HG02884 (cell line): Measurements from ENCODE around the gene EMP1.
A peak's percentile ranks its signal among the peaks of the same experiment; 100 is the strongest.

ENCODE experiments used
- ATAC-seq: cut with Tn5 transposase; IDR thresholded peaks from one replicate; pipeline ENCODE4 v1.9.1; 2021; ENCODE audit warnings: mild to moderate bottlenecking, moderate library complexity; ENCODE audit not compliant: unreplicated experiment

Gene EMP1

GRCh38 chr12:13196130-13196921 is at the start of gene EMP1:
EMP1 (plus strand) TSS chr12:13196726; CDS start chr12:13211511, 14,785 bp downstream.
- ATAC-seq = peak; percentile 97

GRCh38 chr12:13147688-13148484 is 48.6 kb upstream of the EMP1 start:
- ATAC-seq = no peak

- no peak for ATAC-seq
These were observed 48.1 kb upstream of the EMP1 start for GRCh38 chr12:13148485-13148847.

GRCh38 chr12:13149411-13149810 is 47.1 kb upstream of the EMP1 start:
- no peak for ATAC-seq

GRCh38 chr12:13152281-13152680 is 44.2 kb upstream of the EMP1 start:
- no peak for ATAC-seq

- no peak for ATAC-seq
These were observed 43.8 kb upstream of the EMP1 start for GRCh38 chr12:13152756-13153155.

GRCh38 chr12:13153180-13153579 is 43.3 kb upstream of the EMP1 start:
- no peak for ATAC-seq

GRCh38 chr12:13154027-13154538 is 42.4 kb upstream of the EMP1 start:
- ATAC-seq = no peak

- no peak for ATAC-seq
These were observed 41.7 kb upstream of the EMP1 start for GRCh38 chr12:13154831-13155230.

GRCh38 chr12:13156277-13156676 is 40.2 kb upstream of the EMP1 start:
- no peak for ATAC-seq

- ATAC-seq = no peak
These were observed 35.4 kb upstream of the EMP1 start for GRCh38 chr12:13161172-13161571.

GRCh38 chr12:13162904-13163303 is 33.6 kb upstream of the EMP1 start:
- ATAC-seq = no peak

- ATAC-seq = no peak
These were observed 32.5 kb upstream of the EMP1 start for GRCh38 chr12:13163868-13164635.

- no peak for ATAC-seq
These were observed 31.5 kb upstream of the EMP1 start for GRCh38 chr12:13164921-13165616.

- ATAC-seq = no peak
These were observed 30.9 kb upstream of the EMP1 start for GRCh38 chr12:13165617-13166041.

- no peak for ATAC-seq
These were observed 29.3 kb upstream of the EMP1 start for GRCh38 chr12:13167226-13167625.

GRCh38 chr12:13167906-13168305 is 28.6 kb upstream of the EMP1 start:
- no peak for ATAC-seq

GRCh38 chr12:13169272-13169671 is 27.3 kb upstream of the EMP1 start:
- no peak for ATAC-seq

GRCh38 chr12:13170892-13171490 is 25.5 kb upstream of the EMP1 start:
- no peak for ATAC-seq
